Measurements from ENCODE around the gene HPX.

HPX gene

GRCh38 chr11:6476571-6476970, 35.8 kb upstream of the HPX start:
- in situ Hi-C loops (cut with MboI; ENCODE audit: low sequenced_read_pairs, unreplicated experiment), result no loop called here
- no peak for TF ChIP-seq CTCF (IDR thresholded peaks at IDR 0.05; ENCODE audit: borderline replicate concordance, control extremely low read depth, extremely low read depth, insufficient read depth, missing control alignments)
- DNase-seq (ENCODE audit: low spot score), result no peak

- in situ Hi-C loops (cut with MboI; ENCODE audit: low sequenced_read_pairs, unreplicated experiment), result no loop called here
- DNase-seq (ENCODE audit: low spot score), result no peak
- TF ChIP-seq CTCF (IDR thresholded peaks at IDR 0.05; ENCODE audit: borderline replicate concordance, control extremely low read depth, extremely low read depth, insufficient read depth, missing control alignments), result no peak
These were observed 35.1 kb upstream of the HPX start for GRCh38 chr11:6475936-6476335.

GRCh38 chr11:6474806-6475500, 34.2 kb upstream of the HPX start:
- DNase-seq (ENCODE audit: low spot score), result no peak
- in situ Hi-C loops (cut with MboI; ENCODE audit: low sequenced_read_pairs, unreplicated experiment), result no loop called here
- TF ChIP-seq CTCF (IDR thresholded peaks at IDR 0.05; ENCODE audit: borderline replicate concordance, control extremely low read depth, extremely low read depth, insufficient read depth, missing control alignments), result peak; percentile 4

- in situ Hi-C loops (cut with MboI; ENCODE audit: low sequenced_read_pairs, unreplicated experiment), result no loop called here
- no peak for TF ChIP-seq CTCF (IDR thresholded peaks at IDR 0.05; ENCODE audit: borderline replicate concordance, control extremely low read depth, extremely low read depth, insufficient read depth, missing control alignments)
- no peak for DNase-seq (ENCODE audit: low spot score)
These were observed 33.6 kb upstream of the HPX start for GRCh38 chr11:6474413-6474792.

GRCh38 chr11:6473451-6474412, 32.9 kb upstream of the HPX start, which contains the start of gene TRIM3:
Gene TRIM3 (minus strand): TSS chr11:6473941. CDS start chr11:6465695, 8,246 bp downstream.
- peak; percentile 96 for DNase-seq (ENCODE audit: low spot score)
- TF ChIP-seq CTCF (IDR thresholded peaks at IDR 0.05; ENCODE audit: borderline replicate concordance, control extremely low read depth, extremely low read depth, insufficient read depth, missing control alignments), result no peak
- in situ Hi-C loops (cut with MboI; ENCODE audit: low sequenced_read_pairs, unreplicated experiment), result no loop called here

- no peak for TF ChIP-seq CTCF (IDR thresholded peaks at IDR 0.05; ENCODE audit: borderline replicate concordance, control extremely low read depth, extremely low read depth, insufficient read depth, missing control alignments)
- no peak for DNase-seq (ENCODE audit: low spot score)
- in situ Hi-C loops (cut with MboI; ENCODE audit: low sequenced_read_pairs, unreplicated experiment), result no loop called here
These were observed 32.1 kb upstream of the HPX start for GRCh38 chr11:6472934-6473333.

Data from GM13976 (cell line).